ENCODE data around the gene SESTD1.

Gene SESTD1

DNA sequence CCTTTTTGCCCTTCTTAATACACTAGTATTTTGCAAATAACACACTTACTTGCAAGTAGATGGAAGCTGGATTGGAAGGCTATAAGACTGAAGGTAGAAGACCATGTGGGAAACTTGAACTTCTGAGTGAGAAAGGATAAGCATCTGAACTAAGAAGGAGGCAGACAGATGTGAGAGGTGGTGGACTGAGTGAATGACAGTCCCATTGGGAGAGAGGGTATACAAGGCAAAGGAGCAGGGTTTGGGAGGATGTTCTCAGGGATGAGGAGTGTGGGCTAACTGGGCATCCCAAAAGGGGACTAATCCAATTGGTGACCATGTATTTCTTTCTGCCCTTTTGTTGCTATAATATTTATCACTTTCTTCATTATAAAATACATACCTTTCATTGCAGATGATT is 20.4 kb upstream of the SESTD1 start (continued):
- TF ChIP-seq, protein P1, sequence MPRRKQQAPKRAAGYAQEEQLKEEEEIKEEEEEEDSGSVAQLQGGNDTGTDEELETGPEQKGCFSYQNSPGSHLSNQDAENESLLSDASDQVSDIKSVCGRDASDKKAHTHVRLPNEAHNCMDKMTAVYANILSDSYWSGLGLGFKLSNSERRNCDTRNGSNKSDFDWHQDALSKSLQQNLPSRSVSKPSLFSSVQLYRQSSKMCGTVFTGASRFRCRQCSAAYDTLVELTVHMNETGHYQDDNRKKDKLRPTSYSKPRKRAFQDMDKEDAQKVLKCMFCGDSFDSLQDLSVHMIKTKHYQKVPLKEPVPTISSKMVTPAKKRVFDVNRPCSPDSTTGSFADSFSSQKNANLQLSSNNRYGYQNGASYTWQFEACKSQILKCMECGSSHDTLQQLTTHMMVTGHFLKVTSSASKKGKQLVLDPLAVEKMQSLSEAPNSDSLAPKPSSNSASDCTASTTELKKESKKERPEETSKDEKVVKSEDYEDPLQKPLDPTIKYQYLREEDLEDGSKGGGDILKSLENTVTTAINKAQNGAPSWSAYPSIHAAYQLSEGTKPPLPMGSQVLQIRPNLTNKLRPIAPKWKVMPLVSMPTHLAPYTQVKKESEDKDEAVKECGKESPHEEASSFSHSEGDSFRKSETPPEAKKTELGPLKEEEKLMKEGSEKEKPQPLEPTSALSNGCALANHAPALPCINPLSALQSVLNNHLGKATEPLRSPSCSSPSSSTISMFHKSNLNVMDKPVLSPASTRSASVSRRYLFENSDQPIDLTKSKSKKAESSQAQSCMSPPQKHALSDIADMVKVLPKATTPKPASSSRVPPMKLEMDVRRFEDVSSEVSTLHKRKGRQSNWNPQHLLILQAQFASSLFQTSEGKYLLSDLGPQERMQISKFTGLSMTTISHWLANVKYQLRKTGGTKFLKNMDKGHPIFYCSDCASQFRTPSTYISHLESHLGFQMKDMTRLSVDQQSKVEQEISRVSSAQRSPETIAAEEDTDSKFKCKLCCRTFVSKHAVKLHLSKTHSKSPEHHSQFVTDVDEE (CRISPR knock-in tag; IDR thresholded peaks at IDR 0.05), result no peak
- no peak for TF ChIP-seq ZFP3 (CRISPR knock-in tag; IDR thresholded peaks at IDR 0.05)

DNA sequence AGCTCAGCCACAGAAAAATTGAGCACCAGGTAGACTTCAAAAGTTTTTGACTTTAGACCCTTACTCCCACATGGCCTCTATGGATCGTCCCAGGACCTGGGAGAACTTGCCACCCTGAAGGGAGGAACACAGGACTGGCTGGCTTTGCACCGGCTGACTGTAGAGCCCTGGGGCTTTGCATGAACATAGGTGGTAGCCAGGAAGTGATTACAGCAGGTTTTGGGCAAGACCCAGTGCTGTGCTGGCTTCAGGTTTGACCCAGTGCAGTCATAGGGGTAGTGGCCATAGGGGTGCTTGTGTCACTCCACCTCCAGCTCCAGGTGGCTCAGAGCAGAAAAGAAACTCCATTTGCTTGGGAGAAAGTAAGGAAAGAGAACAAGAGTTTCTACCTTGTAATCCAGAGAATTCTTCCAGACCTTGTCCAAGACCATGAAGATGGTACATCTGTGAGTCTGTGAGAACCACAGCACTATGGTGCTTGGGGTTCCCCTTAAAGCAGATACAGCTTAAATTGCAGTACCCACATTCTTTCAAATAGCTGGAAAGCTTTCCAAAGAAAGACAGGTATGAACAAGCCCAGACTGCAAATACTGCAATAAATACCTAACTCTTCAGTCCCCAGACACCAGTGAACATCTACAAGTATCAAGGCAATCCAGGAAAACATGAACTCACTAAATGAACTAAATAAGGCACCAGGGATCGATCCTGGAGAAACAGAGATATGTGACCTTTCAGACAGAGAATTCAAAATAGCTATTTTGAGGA is 13.0 kb upstream of the SESTD1 start:
- no peak for ATAC-seq

DNA sequence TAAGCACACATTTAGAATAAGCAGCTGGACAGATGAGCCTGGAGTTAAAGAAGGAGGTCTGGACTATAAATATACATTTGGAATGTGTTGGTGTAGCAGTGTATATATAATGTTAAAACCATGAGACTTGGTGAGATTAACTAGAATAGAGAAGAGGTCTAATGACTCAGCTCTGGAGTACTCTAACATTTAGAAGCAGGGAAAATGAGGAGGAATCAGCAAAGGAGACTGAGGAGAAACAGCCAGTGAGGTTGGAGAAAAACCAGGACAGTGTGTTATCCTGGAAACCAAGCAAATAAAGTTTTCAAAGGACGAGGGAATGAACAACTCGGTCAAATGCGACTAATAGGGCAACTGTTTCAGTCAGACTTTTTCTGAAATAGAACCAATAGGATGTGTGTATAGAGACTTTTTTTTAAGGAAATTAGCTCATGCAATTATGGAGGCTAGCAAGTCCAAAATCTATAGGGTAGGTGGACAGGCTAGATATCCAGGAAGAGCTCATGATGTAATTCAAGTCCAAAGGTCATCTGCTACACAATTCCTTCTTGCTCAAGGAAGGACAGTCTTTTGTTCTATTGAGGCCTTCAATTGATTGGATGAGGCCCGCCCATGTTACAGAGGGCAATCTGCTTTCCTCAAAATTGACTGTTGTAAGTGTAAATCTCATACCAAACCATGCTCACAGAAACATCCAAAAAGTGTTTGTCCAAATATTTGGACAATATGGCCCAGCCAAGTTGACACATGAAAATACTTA is 10.8 kb upstream of the SESTD1 start:
- ATAC-seq, result no peak

More for the DNA sequence above, 13.0 kb upstream of the SESTD1 start:
- no peak for TF ChIP-seq PPARA (CRISPR knock-in tag; IDR thresholded peaks at IDR 0.05; ENCODE audit: borderline replicate concordance)
- no peak for TF ChIP-seq TCF4 (CRISPR knock-in tag; IDR thresholded peaks at IDR 0.05; ENCODE audit: borderline replicate concordance)
- TF ChIP-seq OSR1 (CRISPR knock-in tag; IDR thresholded peaks at IDR 0.05), result no peak
- TF ChIP-seq ZFP30 (CRISPR knock-in tag; IDR thresholded peaks at IDR 0.05), result no peak
- no peak for TF ChIP-seq ARNTL (CRISPR knock-in tag; IDR thresholded peaks at IDR 0.05; ENCODE audit: borderline replicate concordance, low read depth)
- no peak for TF ChIP-seq ESRRG (CRISPR knock-in tag; IDR thresholded peaks at IDR 0.05)

DNA sequence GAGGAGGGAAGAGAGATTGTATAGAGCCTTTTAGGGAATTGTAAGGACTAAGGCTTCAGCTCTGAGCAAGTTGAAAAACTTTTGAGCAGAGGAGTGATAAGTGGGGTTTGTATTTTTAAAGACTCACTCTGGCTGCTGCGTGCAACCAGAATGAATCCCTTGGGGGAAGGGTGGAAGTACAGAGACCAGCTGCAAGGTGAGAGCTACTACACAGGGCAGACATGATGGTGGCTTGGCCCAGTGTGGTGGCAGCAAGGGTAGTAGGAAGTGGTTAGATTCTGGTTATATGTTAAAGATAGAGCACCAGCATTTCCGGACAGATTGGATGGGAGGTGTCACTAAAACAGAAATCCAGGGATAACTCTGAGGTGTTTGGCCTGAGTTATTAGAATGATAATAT is 10.1 kb upstream of the SESTD1 start:
- TF ChIP-seq, protein P2, sequence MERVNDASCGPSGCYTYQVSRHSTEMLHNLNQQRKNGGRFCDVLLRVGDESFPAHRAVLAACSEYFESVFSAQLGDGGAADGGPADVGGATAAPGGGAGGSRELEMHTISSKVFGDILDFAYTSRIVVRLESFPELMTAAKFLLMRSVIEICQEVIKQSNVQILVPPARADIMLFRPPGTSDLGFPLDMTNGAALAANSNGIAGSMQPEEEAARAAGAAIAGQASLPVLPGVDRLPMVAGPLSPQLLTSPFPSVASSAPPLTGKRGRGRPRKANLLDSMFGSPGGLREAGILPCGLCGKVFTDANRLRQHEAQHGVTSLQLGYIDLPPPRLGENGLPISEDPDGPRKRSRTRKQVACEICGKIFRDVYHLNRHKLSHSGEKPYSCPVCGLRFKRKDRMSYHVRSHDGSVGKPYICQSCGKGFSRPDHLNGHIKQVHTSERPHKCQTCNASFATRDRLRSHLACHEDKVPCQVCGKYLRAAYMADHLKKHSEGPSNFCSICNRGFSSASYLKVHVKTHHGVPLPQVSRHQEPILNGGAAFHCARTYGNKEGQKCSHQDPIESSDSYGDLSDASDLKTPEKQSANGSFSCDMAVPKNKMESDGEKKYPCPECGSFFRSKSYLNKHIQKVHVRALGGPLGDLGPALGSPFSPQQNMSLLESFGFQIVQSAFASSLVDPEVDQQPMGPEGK (CRISPR knock-in tag; IDR thresholded peaks at IDR 0.05; ENCODE audit: borderline replicate concordance), result no peak
- TF ChIP-seq BACH2 (CRISPR knock-in tag; IDR thresholded peaks at IDR 0.05; ENCODE audit: borderline replicate concordance) (no peak), ESRRG (CRISPR knock-in tag; IDR thresholded peaks at IDR 0.05) (no peak), ZFP3 (CRISPR knock-in tag; IDR thresholded peaks at IDR 0.05) (no peak)
- TF ChIP-seq, protein P1 (CRISPR knock-in tag; IDR thresholded peaks at IDR 0.05), result no peak
- TF ChIP-seq, protein P3, sequence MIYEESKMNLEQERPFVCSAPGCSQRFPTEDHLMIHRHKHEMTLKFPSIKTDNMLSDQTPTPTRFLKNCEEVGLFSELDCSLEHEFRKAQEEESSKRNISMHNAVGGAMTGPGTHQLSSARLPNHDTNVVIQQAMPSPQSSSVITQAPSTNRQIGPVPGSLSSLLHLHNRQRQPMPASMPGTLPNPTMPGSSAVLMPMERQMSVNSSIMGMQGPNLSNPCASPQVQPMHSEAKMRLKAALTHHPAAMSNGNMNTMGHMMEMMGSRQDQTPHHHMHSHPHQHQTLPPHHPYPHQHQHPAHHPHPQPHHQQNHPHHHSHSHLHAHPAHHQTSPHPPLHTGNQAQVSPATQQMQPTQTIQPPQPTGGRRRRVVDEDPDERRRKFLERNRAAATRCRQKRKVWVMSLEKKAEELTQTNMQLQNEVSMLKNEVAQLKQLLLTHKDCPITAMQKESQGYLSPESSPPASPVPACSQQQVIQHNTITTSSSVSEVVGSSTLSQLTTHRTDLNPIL (CRISPR knock-in tag; IDR thresholded peaks at IDR 0.05; ENCODE audit: low read depth), result no peak
- TF ChIP-seq, protein P4, sequence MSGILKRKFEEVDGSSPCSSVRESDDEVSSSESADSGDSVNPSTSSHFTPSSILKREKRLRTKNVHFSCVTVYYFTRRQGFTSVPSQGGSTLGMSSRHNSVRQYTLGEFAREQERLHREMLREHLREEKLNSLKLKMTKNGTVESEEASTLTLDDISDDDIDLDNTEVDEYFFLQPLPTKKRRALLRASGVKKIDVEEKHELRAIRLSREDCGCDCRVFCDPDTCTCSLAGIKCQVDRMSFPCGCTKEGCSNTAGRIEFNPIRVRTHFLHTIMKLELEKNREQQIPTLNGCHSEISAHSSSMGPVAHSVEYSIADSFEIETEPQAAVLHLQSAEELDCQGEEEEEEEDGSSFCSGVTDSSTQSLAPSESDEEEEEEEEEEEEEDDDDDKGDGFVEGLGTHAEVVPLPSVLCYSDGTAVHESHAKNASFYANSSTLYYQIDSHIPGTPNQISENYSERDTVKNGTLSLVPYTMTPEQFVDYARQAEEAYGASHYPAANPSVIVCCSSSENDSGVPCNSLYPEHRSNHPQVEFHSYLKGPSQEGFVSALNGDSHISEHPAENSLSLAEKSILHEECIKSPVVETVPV (CRISPR knock-in tag; IDR thresholded peaks at IDR 0.05), result no peak
- ATAC-seq, result no peak

More for the DNA sequence above, 10.8 kb upstream of the SESTD1 start:
- no peak for TF ChIP-seq ZNF565 (CRISPR knock-in tag; conservative IDR thresholded peaks at IDR 0.05; ENCODE audit: low read depth)

All from SK-N-SH treated with all-trans-retinoic acid at 6 μM for 48 hours (cell line).